Activated CD8-positive, alpha-beta T cell treated with anti-CD3 and anti-CD28 coated beads, Interleukin-2, amount 10 ng/mL, durations not matched to agents 7 days and 5 days (primary cell): ENCODE data around the gene MLH1. TPM values are rescaled to one million over a fixed set of nuclear protein-coding genes. Genes with fewer than 3 reads are reported as not detected.
"Not testable (repeated sequence)": the region's sequence is repeated elsewhere in the genome, so short reads cannot be mapped to it uniquely, and the experiment has no call there.

ENCODE experiments used
- ATAC-seq: fragments of 150-1000 bp; cut with Tn5 transposase; one replicate; pipeline ENCODE4 v1.10.0; 2021; ENCODE audit warnings: moderate library complexity
- CTCF ChIA-PET: fragments of 350-600 bp; sonication (Branson Sonifier 250); formaldehyde crosslinking; loops from one replicate; lab custom pipeline; 2021; ENCODE audit warnings: antibody characterized with exemption; lab: Charles Lee
- POLR2A ChIA-PET: fragments of 350-600 bp; sonication (Branson Sonifier 250); formaldehyde crosslinking; loops from one replicate; lab custom pipeline; 2021; ENCODE audit warnings: antibody characterized with exemption; lab: Charles Lee
- DNase-seq: peaks from one replicate; pipeline ENCODE4 v3.0.0-alpha.2; 2020
- H3K27ac Mint-ChIP-seq: one replicate; pipeline ENCODE4 v1.8.0; 2021; ENCODE audit warnings: mild to moderate bottlenecking, mixed read lengths
- H3K27me3 Mint-ChIP-seq: one replicate; pipeline ENCODE4 v1.8.0; 2021; ENCODE audit warnings: low read depth, mixed read lengths
- H3K36me3 Mint-ChIP-seq: one replicate; pipeline ENCODE4 v1.8.0; 2021; ENCODE audit warnings: low read depth, mixed read lengths
- H3K4me1 Mint-ChIP-seq: one replicate; pipeline ENCODE4 v1.8.0; 2021; ENCODE audit warnings: low read depth, mixed read lengths
- H3K4me3 Mint-ChIP-seq: one replicate; pipeline ENCODE4 v1.8.0; 2021; ENCODE audit warnings: mild to moderate bottlenecking, mixed read lengths
- H3K9me3 Mint-ChIP-seq: one replicate; pipeline ENCODE4 v1.8.0; 2022; ENCODE audit warnings: mixed read lengths; ENCODE audit not compliant: insufficient read depth
- total RNA-seq, 2 experiments: library from RNA; stranded (reverse); gene quantifications; one replicate each; pipeline ENCODE4 v1.2.3, GENCODE V29; 2021

The MLH1 gene
- total RNA-seq, result 10 to 100 TPM; 60.9 to 65.3 TPM

DNA sequence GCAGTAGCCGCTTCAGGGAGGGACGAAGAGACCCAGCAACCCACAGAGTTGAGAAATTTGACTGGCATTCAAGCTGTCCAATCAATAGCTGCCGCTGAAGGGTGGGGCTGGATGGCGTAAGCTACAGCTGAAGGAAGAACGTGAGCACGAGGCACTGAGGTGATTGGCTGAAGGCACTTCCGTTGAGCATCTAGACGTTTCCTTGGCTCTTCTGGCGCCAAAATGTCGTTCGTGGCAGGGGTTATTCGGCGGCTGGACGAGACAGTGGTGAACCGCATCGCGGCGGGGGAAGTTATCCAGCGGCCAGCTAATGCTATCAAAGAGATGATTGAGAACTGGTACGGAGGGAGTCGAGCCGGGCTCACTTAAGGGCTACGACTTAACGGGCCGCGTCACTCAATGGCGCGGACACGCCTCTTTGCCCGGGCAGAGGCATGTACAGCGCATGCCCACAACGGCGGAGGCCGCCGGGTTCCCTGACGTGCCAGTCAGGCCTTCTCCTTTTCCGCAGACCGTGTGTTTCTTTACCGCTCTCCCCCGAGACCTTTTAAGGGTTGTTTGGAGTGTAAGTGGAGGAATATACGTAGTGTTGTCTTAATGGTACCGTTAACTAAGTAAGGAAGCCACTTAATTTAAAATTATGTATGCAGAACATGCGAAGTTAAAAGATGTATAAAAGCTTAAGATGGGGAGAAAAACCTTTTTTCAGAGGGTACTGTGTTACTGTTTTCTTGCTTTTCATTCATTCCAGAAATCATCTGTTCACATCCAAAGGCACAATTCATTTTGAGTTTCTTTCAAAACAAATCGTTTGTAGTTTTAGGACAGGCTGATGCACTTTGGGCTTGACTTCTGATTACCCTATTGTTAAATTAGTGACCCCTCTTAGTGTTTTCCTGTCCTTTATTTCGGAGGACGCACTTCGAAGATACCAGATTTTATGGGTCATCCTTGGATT lies at the start of gene MLH1:
Gene MLH1 (plus strand): TSS at position 193 of the 958 bp plus-strand sequence. CDS start 30 bp downstream, at position 223.
- Mint-ChIP-seq H3K4me3 (no peak within 1 kb of the TSS), H3K27me3 (no peaks in the 10 kb centered on the region), H3K9me3 (no peaks in the 10 kb centered on the region), H3K27ac (no peak within 1 kb of the TSS), H3K4me1 (peaks cover 42% of the 10 kb centered on the region), H3K36me3 (peaks cover 61% of the 10 kb centered on the region)
- peak; percentile 91 for ATAC-seq
- POLR2A ChIA-PET, result interaction anchor here (0.5 to 2.9 kb wide), 19 partner anchors 11 to 437 kb away, joined by 3 to 24 read pairs (median 4); partner anchors contain the start of gene TRANK1
- peak; percentile 95 for DNase-seq
- CTCF ChIA-PET, result interaction anchor here (1.0 to 2.7 kb wide), 7 partner anchors 15 to 151 kb away, joined by 3 to 14 read pairs (median 7); no protein-coding TSS in a partner anchor

- Mint-ChIP-seq H3K27me3 (no peaks in the 10 kb centered on the region), H3K4me1 (peaks cover 20% of the 10 kb centered on the region), H3K36me3 (peaks cover 11% of the 10 kb centered on the region), H3K27ac (no peak overlapping the region), H3K4me3 (peak overlapping the region; percentile 78), H3K9me3 (peaks cover 10% of the 10 kb centered on the region)
- CTCF ChIA-PET, result interaction anchor here (1.3 to 4.9 kb wide), 2 partner anchors 15 to 67 kb away, joined by 4 to 32 read pairs; no protein-coding TSS in a partner anchor
- no peak for DNase-seq
- POLR2A ChIA-PET, result interaction anchor here (0.9 to 2.7 kb wide), 5 partner anchors 8 to 67 kb away, joined by 3 to 21 read pairs (median 6); no protein-coding TSS in a partner anchor
- no peak for ATAC-seq
Measured at GRCh38 chr3:36943601-36944000, 49.7 kb upstream of the MLH1 start.

DNA sequence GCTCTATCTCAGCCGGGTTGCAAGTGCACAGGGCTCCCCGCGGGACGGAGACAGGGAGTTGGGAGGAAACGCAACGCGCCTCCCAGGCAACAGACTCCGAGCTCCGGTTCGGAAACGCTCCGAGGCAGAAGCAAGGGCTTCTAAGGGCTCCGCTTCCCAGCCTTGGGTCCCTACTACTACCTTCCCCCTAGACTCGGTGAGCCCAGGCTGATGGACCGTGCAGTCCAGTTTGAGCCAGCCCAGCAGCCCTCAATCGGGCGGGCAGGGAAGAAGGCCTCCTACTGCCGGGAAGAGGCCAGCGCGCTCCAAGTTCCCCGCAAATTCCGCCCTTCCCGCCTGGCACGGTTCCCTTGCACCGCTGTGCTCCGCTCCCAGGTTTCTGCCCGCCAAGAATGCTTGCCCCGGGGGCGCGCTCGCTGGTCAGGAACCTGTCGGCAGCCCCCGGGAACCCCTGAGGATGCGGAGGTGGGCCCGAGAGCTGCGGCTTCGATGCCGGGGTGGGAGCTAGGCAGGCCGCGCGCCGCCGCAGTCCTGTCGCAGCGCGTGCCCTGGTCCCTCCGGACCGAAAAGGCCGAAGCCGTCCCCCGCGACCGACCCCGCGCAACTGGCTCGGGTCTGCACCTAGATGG lies 49.2 kb upstream of the MLH1 start:
- Mint-ChIP-seq H3K4me1 (peaks cover 20% of the 10 kb centered on the region), H3K4me3 (peak overlapping the region; percentile 78), H3K9me3 (peaks cover 15% of the 10 kb centered on the region), H3K36me3 (peaks cover 13% of the 10 kb centered on the region), H3K27ac (peak overlapping the region; percentile 75), H3K27me3 (no peaks in the 10 kb centered on the region)
- DNase-seq (peak; percentile 34), ATAC-seq (peak; percentile 60)
- ChIA-PET CTCF (interaction anchor here (0.8 to 4.9 kb wide), 10 partner anchors 11 to 215 kb away, joined by 3 to 32 read pairs (median 4); no protein-coding TSS in a partner anchor), POLR2A (interaction anchor here (0.9 to 2.7 kb wide), 8 partner anchors 9 to 67 kb away, joined by 3 to 21 read pairs (median 6); partner anchors contain the start of gene EPM2AIP1)

GRCh38 chr3:36944641-36945270 lies 48.6 kb upstream of the MLH1 start, which contains the start of gene TRANK1:
TSS of gene TRANK1 (minus strand) at chr3:36945054. CDS start at chr3:36944809, 245 bp downstream.
- ChIA-PET POLR2A (interaction anchor here (0.6 to 2.7 kb wide), 8 partner anchors 14 to 68 kb away, joined by 3 to 21 read pairs (median 6); partner anchors contain the start of gene EPM2AIP1), CTCF (interaction anchor here (0.8 to 4.9 kb wide), 10 partner anchors 10 to 216 kb away, joined by 3 to 32 read pairs (median 4); no protein-coding TSS in a partner anchor)
- H3K27ac Mint-ChIP-seq, result peak within 1 kb of the TSS; percentile 75
- no peaks in the 10 kb centered on the region for H3K27me3 Mint-ChIP-seq
- H3K4me3 Mint-ChIP-seq, result peak within 1 kb of the TSS; percentile 78
- DNase-seq, result peak; percentile 85
- H3K4me1 Mint-ChIP-seq, result peaks cover 20% of the 10 kb centered on the region
- H3K36me3 Mint-ChIP-seq, result peaks cover 19% of the 10 kb centered on the region
- H3K9me3 Mint-ChIP-seq, result peaks cover 21% of the 10 kb centered on the region
- ATAC-seq, result peak; percentile 89

DNA sequence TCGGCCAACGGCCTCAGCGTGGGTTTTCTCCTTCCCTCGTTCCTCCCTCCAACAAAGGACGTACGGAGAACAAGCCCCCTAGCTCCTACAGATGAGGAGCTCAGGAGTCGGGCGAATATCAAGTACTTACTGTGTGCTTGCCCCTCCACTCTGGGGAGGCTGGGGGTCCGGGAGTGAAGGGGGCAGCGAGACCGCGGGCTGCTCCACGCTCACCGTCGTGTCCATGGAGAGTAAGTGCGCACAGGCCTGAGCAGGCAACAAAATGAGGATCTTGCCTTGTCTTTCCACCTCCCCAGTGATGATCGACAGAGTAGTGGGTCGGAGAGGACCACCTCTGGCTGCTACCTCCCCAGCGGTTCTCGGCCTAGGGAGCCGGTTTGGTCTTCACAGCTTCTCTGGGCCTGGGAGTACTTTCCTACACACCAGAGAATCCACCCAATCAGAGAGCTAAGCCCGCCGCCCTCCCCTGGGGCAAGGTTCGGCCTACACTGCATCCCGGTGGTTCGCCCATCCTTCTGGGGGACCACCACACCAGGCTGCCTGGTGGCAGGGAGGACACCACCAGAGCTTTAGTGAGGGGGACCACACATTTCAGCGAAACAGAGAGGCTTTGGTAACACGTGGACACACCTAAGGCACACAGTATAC lies 47.9 kb upstream of the MLH1 start:
- H3K4me1 Mint-ChIP-seq, result peaks cover 20% of the 10 kb centered on the region
- H3K27ac Mint-ChIP-seq, result peak overlapping the region; percentile 53
- CTCF ChIA-PET, result interaction anchor here (0.8 to 4.9 kb wide), 7 partner anchors 13 to 73 kb away, joined by 3 to 32 read pairs (median 4); no protein-coding TSS in a partner anchor
- ATAC-seq, result no peak
- H3K4me3 Mint-ChIP-seq, result peak overlapping the region; percentile 74
- POLR2A ChIA-PET, result interaction anchor here (0.6 to 2.7 kb wide), 7 partner anchors 13 to 69 kb away, joined by 3 to 21 read pairs (median 6); partner anchors contain the start of gene EPM2AIP1
- DNase-seq, result no peak
- peaks cover 21% of the 10 kb centered on the region for H3K9me3 Mint-ChIP-seq
- H3K27me3 Mint-ChIP-seq, result no peaks in the 10 kb centered on the region
- peaks cover 19% of the 10 kb centered on the region for H3K36me3 Mint-ChIP-seq

- H3K27me3 Mint-ChIP-seq, H3K4me3 Mint-ChIP-seq, H3K27ac Mint-ChIP-seq, DNase-seq, ATAC-seq: not testable (repeated sequence)
- CTCF ChIA-PET, result interaction anchor here (0.6 to 1.2 kb wide), 5 partner anchors 10 to 221 kb away, joined by 3 to 5 read pairs (median 3); no protein-coding TSS in a partner anchor
- POLR2A ChIA-PET, result interaction anchor here (0.6 kb wide), 2 partner anchors 24 to 41 kb away, joined by 4 to 9 read pairs; no protein-coding TSS in a partner anchor
- H3K4me1 Mint-ChIP-seq, result peaks cover 20% of the 10 kb centered on the region
- peaks cover 21% of the 10 kb centered on the region for H3K9me3 Mint-ChIP-seq
- peaks cover 19% of the 10 kb centered on the region for H3K36me3 Mint-ChIP-seq
Measured at GRCh38 chr3:36947814-36948213, 45.5 kb upstream of the MLH1 start.

DNA sequence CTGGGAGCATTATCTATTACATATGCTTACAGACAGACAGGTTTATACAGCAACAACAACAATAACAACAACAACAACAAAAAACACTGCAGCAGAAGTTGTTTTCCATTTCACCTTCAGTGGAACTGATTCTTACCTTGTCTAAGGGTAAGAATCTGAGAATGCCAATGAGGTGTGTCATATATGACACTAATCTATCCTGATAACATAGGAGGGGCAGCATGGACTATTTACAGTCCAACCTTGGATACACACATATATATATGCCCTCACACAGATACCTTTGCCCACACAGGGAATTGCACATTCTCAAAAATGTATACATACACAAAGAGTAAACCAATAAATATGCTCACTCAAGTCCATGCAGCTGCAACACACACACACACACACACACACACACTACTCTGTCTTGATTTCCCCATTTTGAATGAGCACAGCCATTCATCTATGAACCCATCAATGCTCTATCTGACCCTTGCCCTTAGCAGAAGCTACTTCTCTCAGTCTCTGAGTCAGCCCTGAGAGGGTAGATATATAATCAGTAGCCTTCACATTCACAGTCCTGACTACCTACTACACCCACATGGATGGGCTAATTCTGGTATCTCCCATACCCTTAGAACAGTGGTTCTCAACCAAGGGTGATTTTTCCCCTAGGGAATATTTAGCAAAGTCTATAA lies 38.7 kb upstream of the MLH1 start:
- H3K4me1 Mint-ChIP-seq, result peaks cover 14% of the 10 kb centered on the region
- DNase-seq, result no peak

DNA sequence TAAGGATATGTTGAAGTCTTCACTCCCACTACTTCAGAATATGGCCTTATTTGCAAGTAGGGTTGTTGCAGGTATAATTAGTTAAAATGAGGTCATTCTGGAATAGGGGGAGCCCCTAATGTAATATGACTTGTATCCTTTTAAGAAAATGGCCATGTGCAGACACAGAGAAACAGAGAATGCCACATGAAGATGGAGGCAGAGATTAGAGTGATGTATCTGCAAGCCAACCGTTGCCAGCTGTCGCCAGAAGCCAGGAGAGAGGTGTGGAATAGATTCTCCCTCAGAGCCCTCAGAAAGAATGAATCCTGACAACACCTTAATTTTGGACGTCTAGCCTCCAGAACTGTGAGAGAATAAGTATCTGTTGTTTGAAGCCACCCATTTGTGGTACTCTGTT lies 37.2 kb upstream of the MLH1 start:
- H3K4me3 Mint-ChIP-seq, result no peak overlapping the region
- no peaks in the 10 kb centered on the region for H3K9me3 Mint-ChIP-seq
- POLR2A ChIA-PET, result no interaction called here
- no peak for DNase-seq
- H3K27ac Mint-ChIP-seq, result no peak overlapping the region
- peaks cover 4% of the 10 kb centered on the region for H3K27me3 Mint-ChIP-seq
- CTCF ChIA-PET, result interaction anchor here (3.1 to 4.7 kb wide), 4 partner anchors 16 to 164 kb away, joined by 19 to 84 read pairs (median 32); no protein-coding TSS in a partner anchor
- H3K36me3 Mint-ChIP-seq, result no peaks in the 10 kb centered on the region
- no peak for ATAC-seq
- H3K4me1 Mint-ChIP-seq, result peaks cover 14% of the 10 kb centered on the region

More for the DNA sequence above, 38.7 kb upstream of the MLH1 start:
- Mint-ChIP-seq H3K9me3 (peaks cover under 1% of the 10 kb centered on the region), H3K36me3 (peaks cover under 1% of the 10 kb centered on the region), H3K4me3 (no peak overlapping the region), H3K27me3 (peaks cover 4% of the 10 kb centered on the region), H3K27ac (no peak overlapping the region)
- ATAC-seq, result no peak
- CTCF ChIA-PET, result interaction anchor here (1.2 kb wide), 1 partner anchor 10 kb away, joined by 3 read pairs; the partner anchor contains the start of gene TRANK1
- POLR2A ChIA-PET, result no interaction called here

DNA sequence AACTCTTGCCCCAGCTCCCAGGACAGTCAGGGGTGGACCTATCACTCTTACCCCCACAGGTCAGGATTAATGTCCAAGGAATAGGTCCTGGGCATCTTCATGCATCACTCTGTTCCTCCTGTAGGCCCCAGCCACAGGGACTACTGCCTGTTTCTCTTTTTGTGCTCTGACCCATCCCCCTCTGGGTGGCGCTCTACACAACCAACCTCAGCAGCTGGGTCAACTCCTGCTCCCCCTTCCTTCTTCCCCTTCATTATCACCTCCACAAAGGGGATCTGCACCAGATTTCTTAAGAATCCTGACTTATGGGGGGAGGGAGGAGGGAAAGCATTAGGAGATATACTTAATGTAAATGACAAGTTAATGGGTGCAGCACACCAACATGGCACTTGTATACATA lies 36.3 kb upstream of the MLH1 start:
- Mint-ChIP-seq H3K27me3 (peaks cover 4% of the 10 kb centered on the region), H3K27ac (no peak overlapping the region), H3K4me3 (no peak overlapping the region), H3K4me1 (peaks cover 14% of the 10 kb centered on the region), H3K36me3 (no peaks in the 10 kb centered on the region), H3K9me3 (no peaks in the 10 kb centered on the region)
- ChIA-PET POLR2A (interaction anchor here (1.9 kb wide), 1 partner anchor 81 kb away, joined by 7 read pairs; no protein-coding TSS in a partner anchor), CTCF (interaction anchor here (1.6 to 4.7 kb wide), 17 partner anchors 10 to 228 kb away, joined by 3 to 84 read pairs (median 19); partner anchors contain the start of genes EPM2AIP1, MLH1 and TRANK1)
- DNase-seq (no peak), ATAC-seq (no peak)
